ENCODE data around the gene DNAAF5.

Gene DNAAF5

GRCh38 chr7:831596-832166 lies 105.2 kb downstream of the DNAAF5 start:
- TF ChIP-seq CTCF (IDR thresholded peaks at IDR 0.05; ENCODE audit: low read depth, low read length, missing control alignments): no peak
- peak; percentile 77 for DNase-seq (ENCODE audit: low read depth)
- peak overlapping the region; percentile 47 for H3K4me3 ChIP-seq (ENCODE audit: low read depth, low read length)

DNA sequence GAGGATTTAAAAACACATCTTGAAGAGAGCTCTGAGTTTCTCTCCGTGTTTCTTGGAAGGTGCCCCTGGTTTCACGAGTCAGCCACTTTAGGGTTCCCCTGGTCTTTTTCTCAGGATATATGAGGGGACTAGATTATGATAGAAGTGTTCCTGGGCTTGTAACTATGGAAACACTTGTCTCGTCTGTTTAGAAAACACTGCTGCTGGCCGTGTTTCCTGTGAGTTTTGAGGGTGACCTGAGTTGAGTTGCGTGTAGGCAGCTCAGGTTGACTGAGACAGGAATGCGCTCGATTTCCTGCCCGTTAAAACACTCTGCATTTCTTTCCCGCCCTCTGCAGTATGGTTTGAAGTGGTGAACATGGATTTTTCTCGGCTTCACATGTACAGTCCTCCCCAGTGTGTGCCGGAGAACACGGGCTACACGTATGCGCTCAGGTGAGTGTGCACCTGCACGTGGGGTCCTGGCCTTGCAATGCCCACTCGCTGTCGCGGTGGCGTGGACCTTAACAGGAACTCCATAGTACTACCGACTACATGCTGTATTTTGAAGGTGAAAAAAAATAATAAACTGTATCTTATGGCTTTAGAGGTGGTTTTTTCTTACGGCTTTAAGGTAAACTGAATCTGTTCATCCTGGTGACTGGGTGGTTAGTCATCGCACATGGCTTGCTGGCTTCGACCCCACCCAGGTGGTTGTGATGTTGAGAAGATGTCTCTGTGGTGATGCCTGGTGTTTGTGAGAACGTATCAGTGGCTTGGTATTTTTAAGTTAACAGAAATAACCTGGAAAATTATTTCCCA lies 105.9 kb downstream of the DNAAF5 start, which contains the start of gene SUN1:
Gene SUN1, plus strand, starts transcription at position 310 of the 801 bp plus-strand sequence. Its CDS starts 49 bp downstream, at position 359.
- H3K4me3 ChIP-seq (ENCODE audit: low read depth, low read length): peak within 1 kb of the TSS; percentile 47
- DNase-seq (ENCODE audit: low read depth): peak; percentile 48
- TF ChIP-seq CTCF (IDR thresholded peaks at IDR 0.05; ENCODE audit: low read depth, low read length, missing control alignments): no peak

GRCh38 chr7:832968-833424 lies 106.5 kb downstream of the DNAAF5 start:
- TF ChIP-seq CTCF (IDR thresholded peaks at IDR 0.05; ENCODE audit: low read depth, low read length, missing control alignments): no peak
- DNase-seq (ENCODE audit: low read depth): no peak
- no peak overlapping the region; the same call in 1 of the 2 replicates for H3K4me3 ChIP-seq (ENCODE audit: low read depth, low read length)

- no peak for DNase-seq (ENCODE audit: low read depth)
- no peak overlapping the region for H3K4me3 ChIP-seq (ENCODE audit: low read depth, low read length)
- TF ChIP-seq CTCF (IDR thresholded peaks at IDR 0.05; ENCODE audit: low read depth, low read length, missing control alignments): no peak
Observed at GRCh38 chr7:833601-834258, 107.2 kb downstream of the DNAAF5 start.

DNA sequence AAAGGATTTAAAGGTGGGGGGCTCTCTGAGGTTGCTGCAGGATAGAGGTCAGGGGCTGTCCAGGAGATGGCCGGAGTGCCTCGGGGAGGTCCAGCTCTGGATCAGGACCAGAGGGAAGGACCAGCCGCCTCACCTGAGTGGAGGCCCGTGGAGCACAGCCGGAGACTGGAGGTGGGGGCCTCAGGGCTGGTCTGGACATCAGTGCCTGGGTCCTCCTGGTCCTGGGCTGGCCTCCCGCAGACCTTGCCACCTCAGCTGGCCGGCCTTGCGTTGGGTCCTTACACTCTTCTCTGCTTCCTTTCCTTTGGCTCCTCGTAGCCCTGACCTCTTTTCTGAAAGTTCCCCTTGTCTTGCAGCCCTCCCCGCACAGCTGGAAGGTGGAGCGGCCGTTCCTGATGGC lies 107.8 kb downstream of the DNAAF5 start:
- no peak for DNase-seq (ENCODE audit: low read depth)
- H3K4me3 ChIP-seq (ENCODE audit: low read depth, low read length): no peak overlapping the region
- no peak for TF ChIP-seq CTCF (IDR thresholded peaks at IDR 0.05; ENCODE audit: low read depth, low read length, missing control alignments)

- no peak overlapping the region for H3K4me3 ChIP-seq (ENCODE audit: low read depth, low read length)
- TF ChIP-seq CTCF (IDR thresholded peaks at IDR 0.05; ENCODE audit: low read depth, low read length, missing control alignments): no peak
- no peak for DNase-seq (ENCODE audit: low read depth)
Observed at GRCh38 chr7:835021-835420, 108.5 kb downstream of the DNAAF5 start.
